IMR-90 (cell line): Measurements from ENCODE around the gene CERS6. TPM values are rescaled to one million over a fixed set of nuclear protein-coding genes. Genes with fewer than 3 reads are reported as not detected.

Experiments used
- ATAC-seq: fragments of 200-7000 bp; cut with Tn5 transposase; 2 replicates; pipeline ENCODE4 v1.9.1; 2020; ENCODE audit warnings: low read depth, mild to moderate bottlenecking, moderate library complexity
- BruUV-seq: library from RNA; stranded (reverse); fragments of 400-500 nt; replicated peaks from 2 replicates; lab custom pipeline; 2021; lab: Mats Ljungman, UMichigan
- CTCF ChIA-PET: fragments of 300-600 bp; formaldehyde crosslinking; extraction: SDS; loops from one replicate; lab custom pipeline; 2021; ENCODE audit warnings: antibody characterized with exemption; lab: Yijun Ruan, JAX
- POLR2A ChIA-PET: fragments of 300-600 bp; sonication (Branson Sonifier 250); formaldehyde crosslinking; loops from one replicate; lab custom pipeline; 2022; ENCODE audit warnings: antibody characterized with exemption; ENCODE audit not compliant: unreplicated experiment; lab: Charles Lee
- DNase-seq: peaks from one replicate; pipeline ENCODE4 v3.0.0; 2013
- H2AFZ ChIP-seq: replicated peaks from 2 replicates; pipeline ENCODE3; 2013; ENCODE audit warnings: low read length, mild to moderate bottlenecking; ENCODE audit not compliant: poor library complexity
- H2AK5ac ChIP-seq: 2 replicates; pipeline ENCODE4 v1.6.1; 2013; ENCODE audit warnings: low read depth, low read length, inconsistent platforms
- H2AK9ac ChIP-seq: replicated peaks from 2 replicates; pipeline ENCODE3; 2013; ENCODE audit warnings: mild to moderate bottlenecking, low read depth, low read length, moderate library complexity; ENCODE audit not compliant: poor library complexity
- H2BK120ac ChIP-seq: 2 replicates; pipeline ENCODE4 v1.6.1; 2013; ENCODE audit warnings: low read depth, low read length, inconsistent platforms
- H2BK15ac ChIP-seq: 3 replicates; pipeline ENCODE4 v1.6.1; 2013; ENCODE audit warnings: low read depth, low read length, inconsistent platforms
- H2BK20ac ChIP-seq: 2 replicates; pipeline ENCODE4 v1.6.1; 2013; ENCODE audit warnings: low read depth, mild to moderate bottlenecking, inconsistent platforms, low read length, moderate library complexity
- H2BK5ac ChIP-seq: 2 replicates; pipeline ENCODE4 v1.6.1; 2013; ENCODE audit warnings: mild to moderate bottlenecking, low read depth, low read length, inconsistent platforms; ENCODE audit not compliant: poor library complexity, severe bottlenecking
- H3K14ac ChIP-seq: replicated peaks from 2 replicates; pipeline ENCODE4 v1.6.1; 2013; ENCODE audit warnings: low read depth, low read length, inconsistent platforms
- H3K18ac ChIP-seq: 2 replicates; pipeline ENCODE4 v1.6.1; 2013; ENCODE audit warnings: low read depth, low read length, control low read depth
- H3K23ac ChIP-seq: 2 replicates; pipeline ENCODE4 v1.6.1; 2013; ENCODE audit warnings: low read depth, low read length, inconsistent platforms
- H3K27ac ChIP-seq: 2 replicates; pipeline ENCODE4 v1.5.1; 2013; ENCODE audit warnings: mild to moderate bottlenecking, control low read depth, low read length; ENCODE audit not compliant: insufficient read depth
- H3K27me3 ChIP-seq: 2 replicates; pipeline ENCODE4 v1.6.1; 2013; ENCODE audit warnings: low read length; ENCODE audit not compliant: control insufficient read depth, insufficient read depth
- H3K36me3 ChIP-seq: 2 replicates; pipeline ENCODE4 v1.6.1; 2013; ENCODE audit warnings: low read length, mixed read lengths; ENCODE audit not compliant: control insufficient read depth, insufficient read depth
- H3K4ac ChIP-seq: 2 replicates; pipeline ENCODE4 v1.6.1; 2013; ENCODE audit warnings: low read depth, low read length, inconsistent platforms
- H3K4me1 ChIP-seq: 2 replicates; pipeline ENCODE4 v1.6.1; 2013; ENCODE audit warnings: low read length, mixed read lengths; ENCODE audit not compliant: control insufficient read depth, insufficient read depth
- H3K4me2 ChIP-seq: 2 replicates; pipeline ENCODE4 v1.6.1; 2013; ENCODE audit warnings: low read depth, mild to moderate bottlenecking, control low read depth, low read length, moderate library complexity
- H3K4me3 ChIP-seq: 2 replicates; pipeline ENCODE4 v1.5.1; 2013; ENCODE audit warnings: low read depth, mild to moderate bottlenecking, control low read depth, low read length, moderate library complexity; ENCODE audit not compliant: insufficient read depth
- H3K56ac ChIP-seq: 2 replicates; pipeline ENCODE4 v1.6.1; 2013; ENCODE audit warnings: low read length, inconsistent platforms; ENCODE audit not compliant: insufficient read depth; ENCODE audit errors: extremely low read depth
- H3K79me1 ChIP-seq, 2 experiments: 2 replicates each; pipeline ENCODE4 v1.6.1; 2013; ENCODE audit warnings: low read length in 2 of 2, inconsistent platforms in 1 of 2, low read depth in 1 of 2
- H3K9ac ChIP-seq: 2 replicates; pipeline ENCODE4 v1.6.1; 2013; ENCODE audit warnings: low read depth, low read length, control low read depth
- H3K9me1 ChIP-seq: 2 replicates; pipeline ENCODE4 v1.6.1; 2013; ENCODE audit warnings: low read length, inconsistent platforms; ENCODE audit not compliant: insufficient read depth
- H3K9me3 ChIP-seq: 2 replicates; pipeline ENCODE4 v1.6.1; 2013; ENCODE audit warnings: low read length; ENCODE audit not compliant: control insufficient read depth, insufficient read depth
- H4K20me1 ChIP-seq: 2 replicates; pipeline ENCODE4 v1.6.1; 2013; ENCODE audit warnings: low read length, inconsistent platforms; ENCODE audit not compliant: insufficient read depth
- H4K5ac ChIP-seq: 2 replicates; pipeline ENCODE4 v1.6.1; 2013; ENCODE audit warnings: mild to moderate bottlenecking, low read depth, low read length, control low read depth
- H4K8ac ChIP-seq, 2 experiments: 2 replicates each; pipeline ENCODE4 v1.6.1; 2013; ENCODE audit warnings: low read depth in 2 of 2, low read length in 2 of 2, control low read depth in 1 of 2, inconsistent platforms in 1 of 2
- H4K91ac ChIP-seq: 2 replicates; pipeline ENCODE4 v1.6.1; 2013; ENCODE audit warnings: low read depth, low read length, inconsistent platforms; ENCODE audit not compliant: insufficient read depth
- MAFK ChIP-seq: IDR thresholded peaks from 2 replicates; pipeline ENCODE4 v1.6.1; 2012; ENCODE audit warnings: low read depth, low read length, improper control_type of control experiment
- MAZ ChIP-seq: IDR thresholded peaks from 2 replicates; pipeline ENCODE4 v1.6.1; 2012; ENCODE audit warnings: low read depth, mild to moderate bottlenecking, low read length, improper control_type of control experiment, moderate library complexity, borderline replicate concordance
- WGBS, 2 experiments: methylation state at CpG; one replicate each; pipeline versions ENCODE4 v1.1.5 to v1.1.7; 2013; ENCODE audit warnings: missing lambda C conversion rate in 2 of 2; ENCODE audit not compliant: insufficient read length in 1 of 2; ENCODE audit errors: extremely low coverage in 2 of 2; 5-methylcytosine and 5-hydroxymethylcytosine counted together
- dilution Hi-C: fragments of 300-500 bp; cut with HindIII; formaldehyde crosslinking; loops from one replicate; pipeline ENCODE4 v1.14.3; 2018; ENCODE audit warnings: low sequenced_read_pairs; ENCODE audit not compliant: unreplicated experiment
- in situ Hi-C: fragments of 300-500 bp; cut with MboI; formaldehyde crosslinking; loops from 3 replicates; pipeline ENCODE4 v1.14.3; 2019; ENCODE audit warnings: low sequenced_read_pairs, inconsistent platforms, mixed read lengths
- intact Hi-C: fragments of 100-400 bp; cut with micrococcal nuclease; formaldehyde crosslinking; loops from 2 replicates; pipeline ENCODE4 v1.10.0; 2022
- polyA plus RNA-seq, 3 experiments: library from polyadenylated mRNA; depleted of rRNA; stranded (reverse); fragments of >200 nt; gene quantifications; 2 replicates each; pipeline ENCODE4 v1.2.3, GENCODE V29; 2012; ENCODE audit warnings: low replicate concordance in 1 of 3
- total RNA-seq: library from RNA; depleted of rRNA; stranded (reverse); fragments of >200 nt; gene quantifications from 2 replicates; pipeline ENCODE4 v1.2.3, GENCODE V29; 2012

CERS6 gene
- total and polyA plus RNA-seq, 2 of the 4 experiments (the other 2 are of a cell fraction) = 2.1 to 5.7 TPM

DNA sequence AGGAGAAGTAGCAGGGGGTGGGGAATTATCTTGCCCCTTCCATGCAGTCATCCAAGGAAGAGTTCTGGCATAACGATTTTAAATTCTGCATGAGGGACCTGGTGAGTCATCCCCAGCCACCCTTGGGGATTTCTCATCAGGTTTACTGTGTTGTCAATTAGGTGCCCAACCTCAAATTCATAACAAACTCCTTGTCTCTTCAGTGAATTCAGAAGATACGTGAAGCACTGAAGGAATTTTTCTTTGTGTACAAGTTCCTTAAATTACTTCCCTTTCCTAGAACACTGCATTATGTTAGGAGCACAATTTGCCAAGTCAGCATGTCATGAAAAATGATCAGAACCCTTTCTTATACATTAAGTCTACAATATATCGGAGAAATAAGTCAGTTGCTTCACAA is 275.5 kb downstream of the CERS6 start:
- POLR2A ChIA-PET = no interaction called here
- Histone ChIP-seq H3K56ac (no peak overlapping the region), H2BK5ac (no peak overlapping the region), H3K9me3 (no peaks in the 10 kb centered on the region), H2AFZ (no peak overlapping the region), H2BK15ac (no peak overlapping the region), H3K9me1 (no peaks in the 10 kb centered on the region), H2AK5ac (no peak overlapping the region), H2BK120ac (no peak overlapping the region), H3K9ac (no peak overlapping the region), H3K4ac (no peak overlapping the region), H3K79me1 (no peaks in the 10 kb centered on the region), H3K4me2 (no peak overlapping the region), H3K36me3 (no peaks in the 10 kb centered on the region), H4K20me1 (no peaks in the 10 kb centered on the region), H3K27ac (no peak overlapping the region), H2BK20ac (no peak overlapping the region), H3K4me1 (no peaks in the 10 kb centered on the region), H4K5ac (no peak overlapping the region), H3K27me3 (no peaks in the 10 kb centered on the region), H4K91ac (no peak overlapping the region), H3K4me3 (no peak overlapping the region), H3K14ac (no peak overlapping the region), H3K18ac (no peak overlapping the region), H3K23ac (no peak overlapping the region), H4K8ac (no peak overlapping the region), H2AK9ac (no peak overlapping the region)
- dilution Hi-C loops = no loop called here
- ATAC-seq (no peak), DNase-seq (no peak)
- TF ChIP-seq MAFK (peak; percentile 96), MAZ (no peak)
- intact Hi-C loops = no loop called here
- CTCF ChIA-PET = no interaction called here
- WGBS, 2 experiments = no CpG with 5 or more reads among the region's 3 CpGs
- in situ Hi-C loops = no loop called here
- BruUV-seq = no TSS peak
